Right hindlimb (tissue), 1 donor: ENCODE results near the gene FAM217B.
A peak's percentile ranks its signal among the peaks of the same experiment; 100 is the strongest.

Experiments
- DNase-seq: peaks from one replicate; pipeline ENCODE4 v3.0.0-alpha.2; 2018

FAM217B gene

GRCh38 chr20:59983076-59983475, 42.9 kb downstream of the FAM217B start:
- no peak for DNase-seq

GRCh38 chr20:59984541-59984940, 44.4 kb downstream of the FAM217B start:
- DNase-seq = no peak

- DNase-seq = no peak
Measured at GRCh38 chr20:59985164-59985563, 45.0 kb downstream of the FAM217B start.

GRCh38 chr20:59985864-59986263, 45.7 kb downstream of the FAM217B start:
- no peak for DNase-seq

GRCh38 chr20:59987135-59987534, 46.9 kb downstream of the FAM217B start:
- no peak for DNase-seq

- no peak for DNase-seq
Measured at GRCh38 chr20:59988141-59988540, 48.0 kb downstream of the FAM217B start.

GRCh38 chr20:59992526-59993084, 52.4 kb downstream of the FAM217B start:
- no peak for DNase-seq

GRCh38 chr20:59993736-59994430, 53.7 kb downstream of the FAM217B start:
- DNase-seq = no peak

- peak; percentile 64 for DNase-seq
Measured at GRCh38 chr20:59994697-59995122, 54.5 kb downstream of the FAM217B start.

GRCh38 chr20:59996108-59996507, 55.9 kb downstream of the FAM217B start:
- DNase-seq = no peak

- DNase-seq = no peak
Measured at GRCh38 chr20:59997896-59998295, 57.7 kb downstream of the FAM217B start.
